ENCODE measurements around the gene RRM2.

GRCh38 chr2:10096641-10097040 lies 25.9 kb upstream of the RRM2 start:
- TF ChIP-seq CEBPB (IDR thresholded peaks at IDR 0.05; ENCODE audit: low read depth) (no peak), EGR1 (IDR thresholded peaks at IDR 0.05; ENCODE audit: low read depth) (no peak), CTCF (IDR thresholded peaks at IDR 0.05 in 2 of 3, conservative IDR thresholded peaks at IDR 0.05 in 1 of 3; ENCODE audit: borderline replicate concordance in 1 of 3, insufficient read depth in 1 of 3, low read depth in 2 of 3, low read length in 2 of 3) (no peak), POLR2A (IDR thresholded peaks at IDR 0.05; ENCODE audit: borderline replicate concordance, extremely low read depth, insufficient read depth, insufficient read length) (no peak), JUND (IDR thresholded peaks at IDR 0.05) (no peak), POLR2AphosphoS5 (IDR thresholded peaks at IDR 0.05; ENCODE audit: low read depth, low read length) (no peak), REST (IDR thresholded peaks at IDR 0.05; ENCODE audit: low read depth) (no peak), ATF3 (IDR thresholded peaks at IDR 0.05) (no peak), CBX3 (IDR thresholded peaks at IDR 0.05; ENCODE audit: low read depth) (no peak), ZBTB33 (IDR thresholded peaks at IDR 0.05; ENCODE audit: extremely low read depth, insufficient replicate concordance, low read length) (no peak), EZH2 (IDR thresholded peaks at IDR 0.05) (no peak), SP1 (IDR thresholded peaks at IDR 0.05; ENCODE audit: low read depth) (no peak), RAD21 (IDR thresholded peaks at IDR 0.05; ENCODE audit: low read depth) (no peak)

Measured in HCT116 (cell line).